Heart right ventricle (tissue), 16 donors: ENCODE data around the gene PGLYRP3. TPM values are rescaled to one million over a fixed set of nuclear protein-coding genes. Genes with fewer than 3 reads are reported as not detected.

Experiments
- ATAC-seq, 8 donors: fragments of 200-7000 bp; cut with Tn5 transposase; one replicate each; pipeline ENCODE4 v1.9.1; 2020; ENCODE audit warnings: mild to moderate bottlenecking in 8 of 8, moderate library complexity in 8 of 8, moderate number of reproducible peaks in 1 of 8
- DNase-seq, 2 donors: peaks; one replicate each; pipeline ENCODE4 v3.0.0-alpha.2; 2020
- H3K27ac ChIP-seq, 10 donors: fragments of 200-600 bp; sonication (generic) in 2 of 10; one replicate each; pipeline versions ENCODE4 v1.5.0 to v1.8.0; 2020 to 2022; ENCODE audit warnings: mild to moderate bottlenecking in 3 of 10
- H3K27me3 ChIP-seq, 7 donors: fragments of 200-600 bp; one replicate each; pipeline ENCODE4 v1.8.0; 2021 to 2022; ENCODE audit warnings: mild to moderate bottlenecking in 2 of 7
- H3K36me3 ChIP-seq, 9 donors: fragments of 200-600 bp; sonication (generic) in 1 of 9; one replicate each; pipeline versions ENCODE4 v1.5.0 to v1.8.0; 2020 to 2022; ENCODE audit warnings: mild to moderate bottlenecking in 2 of 9
- H3K4me1 ChIP-seq, 9 donors: fragments of 200-600 bp; sonication (generic) in 1 of 9; one replicate each; pipeline versions ENCODE4 v1.5.0 to v1.8.0; 2020 to 2022; ENCODE audit warnings: mild to moderate bottlenecking in 4 of 9
- H3K4me3 ChIP-seq, 10 donors: fragments of 200-600 bp; sonication (generic) in 2 of 10; one replicate each; pipeline versions ENCODE4 v1.5.0 to v1.8.0; 2020 to 2022; ENCODE audit warnings: mild to moderate bottlenecking in 7 of 10, moderate library complexity in 2 of 10
- H3K9me3 ChIP-seq, 11 donors: fragments of 200-600 bp in 10 of 11; sonication (generic) in 2 of 11; one replicate each; pipeline versions ENCODE4 v1.5.0 to v1.8.0; 2013 to 2022; ENCODE audit warnings: mild to moderate bottlenecking in 2 of 11, control low read depth in 1 of 11, moderate library complexity in 1 of 11
- CTCF ChIP-seq, 9 donors: fragments of 200-600 bp; sonication (generic) in 2 of 9; IDR thresholded peaks; one replicate each; pipeline versions ENCODE4 v1.5.0 to v1.8.0; 2021 to 2022; ENCODE audit warnings: antibody characterized with exemption in 9 of 9, mild to moderate bottlenecking in 5 of 9, moderate library complexity in 1 of 9
- WGBS, 2 donors: extraction: QIAGEN DNeasy Blood & Tissue Kit; methylation state at CpG; one replicate each; pipeline ENCODE4 v1.1.7; 2013; ENCODE audit warnings: inconsistent platforms in 1 of 2; 5-methylcytosine and 5-hydroxymethylcytosine counted together
- intact Hi-C, 10 donors: fragments of 100-400 bp; cut with DNase I; formaldehyde crosslinking; loops; one replicate each; pipeline versions ENCODE4 v1.11.1 to v1.14.2; 2022
- long read RNA-seq, 3 donors: library from polyadenylated mRNA; unstranded; transcript quantifications; one replicate each; pipeline ENCODE4 v2.0.0, GENCODE V29; 2020 to 2021
- polyA plus RNA-seq, 2 donors: library from polyadenylated mRNA; stranded (reverse); fragments of 200-250 nt; gene quantifications; one replicate each; pipeline ENCODE4 v1.2.3, GENCODE V29; 2013
- total RNA-seq, 10 donors: library from RNA; stranded (reverse); fragmentation: NEBNext Ultra II Directional in 3 of 10; extraction: Animal tissue kit (Norgen Biotek cat#: 25700) in 3 of 10; gene quantifications; one replicate each; pipeline versions ENCODE4 v1.2.1 to v1.2.4, GENCODE V29; 2021 to 2023
- donor health status: Arrhythmogenic right ventricular cardiomyopathy.
- donor health status: ischemic (EF 13 %, LVEDD 7.1; RV severe dilation, severe dysfunction).
- donor health status: healthy with polysubstance abuse.
- donor health status: DM: no; HTN: yes; CAD: no.
- donor health status: DM: no; HTN: no; CAD: no.
- donor health status: ischemic (EF 25% LVEDD 6.9; RV normal size, moderate dysfunction).
- donor health status: ischemic (EF 25% LVEDD 5.7; RV mildly dilated, moderate dysfunction).
- donor health status: healthy.
- donor health status: DM: yes; HTN: yes; CAD: no.
- donor health status: Ischemic cardiomyopathy.
- donor health status: ischemic (EF 35%, LVEDD 5.7; RV mildly dilated, moderate dysfunction).
- donor health status: nonischemic (EF 11% LVEDD 7.7; RV severe dilation, severe dysfunction).
- donor health status: DM: yes; HTN: yes; CAD: no.
- donor health status: PGD.
- donor health status: ischemic (EF 29% LVEDD 5.4; RV normal size, mild dysfunction).
- donor health status: nonischemic (EF 23%, LVEDD 6.1; RV moderate dilation, normal function).

The PGLYRP3 gene
- total RNA-seq (not detected), polyA plus RNA-seq (not detected)
- long read RNA-seq, donor 1, result 0 reads
- long read RNA-seq, donor 2, result 0 reads
- long read RNA-seq, donor 3, result 0 reads

GRCh38 chr1:153312570-153313186, at the start of gene PGLYRP3:
Gene PGLYRP3, minus strand, starts transcription at chr1:153312952. Its CDS starts 2,287 bp downstream, at chr1:153310665.
- Histone ChIP-seq H3K36me3 (no peaks in the 10 kb centered on the region), H3K4me3 (no peak within 1 kb of the TSS), H3K27me3 (peaks cover 0 to 4% (median 0%) of the 10 kb centered on the region in 7 donors), H3K9me3 (peaks cover 0 to 12% (median 0%) of the 10 kb centered on the region in 11 donors), H3K27ac (no peak within 1 kb of the TSS), H3K4me1 (no peaks in the 10 kb centered on the region)
- 81 to 83% methylated on average over 4 of the region's 4 CpGs for WGBS, 2 donors
- TF ChIP-seq CTCF (IDR thresholded peaks at IDR 0.05), result no peak
- DNase-seq (no peak), ATAC-seq (no peak)
- intact Hi-C loops, result no loop called here

- no peaks in the 10 kb centered on the region for H3K9me3 ChIP-seq
- H3K4me3 ChIP-seq, result no peak overlapping the region
- no peak for TF ChIP-seq CTCF (IDR thresholded peaks at IDR 0.05)
- peaks cover 0 to 63% (median 6%) of the 10 kb centered on the region in 9 donors for H3K4me1 ChIP-seq
- DNase-seq (no peak), ATAC-seq (no peak)
- peak overlapping the region in 1 of 10 donors; percentile 86 for H3K27ac ChIP-seq
- intact Hi-C loops, result loop anchor here in 1 of 10 donors (5.0 kb wide), 1 partner anchor 120 kb away; no protein-coding TSS in a partner anchor
- 68 to 70% methylated on average over 3 of the region's 3 CpGs for WGBS, 2 donors
- peaks cover 0 to 5% (median 0%) of the 10 kb centered on the region in 9 donors for H3K36me3 ChIP-seq
- H3K27me3 ChIP-seq, result peaks cover 0 to 3% (median 0%) of the 10 kb centered on the region in 7 donors
These were observed 49.5 kb upstream of the PGLYRP3 start for GRCh38 chr1:153362187-153362775.

GRCh38 chr1:153361480-153362109, 48.8 kb upstream of the PGLYRP3 start:
- intact Hi-C loops, result loop anchor here in 1 of 10 donors (5.0 kb wide), 1 partner anchor 121 kb away; no protein-coding TSS in a partner anchor
- peaks cover 0 to 5% (median 0%) of the 10 kb centered on the region in 9 donors for H3K36me3 ChIP-seq
- H3K4me3 ChIP-seq, result no peak overlapping the region
- ATAC-seq (no peak), DNase-seq (no peak)
- no peak for TF ChIP-seq CTCF (IDR thresholded peaks at IDR 0.05)
- H3K27ac ChIP-seq, result peak overlapping the region in 1 of 10 donors; percentile 86
- no peaks in the 10 kb centered on the region for H3K9me3 ChIP-seq
- WGBS, 2 donors, result 80% methylated on average over 4 of the region's 4 CpGs
- H3K4me1 ChIP-seq, result peaks cover 0 to 63% (median 6%) of the 10 kb centered on the region in 9 donors
- peaks cover 0 to 3% (median 0%) of the 10 kb centered on the region in 7 donors for H3K27me3 ChIP-seq
